ENCODE results near the gene PRKCH.

Gene PRKCH

DNA sequence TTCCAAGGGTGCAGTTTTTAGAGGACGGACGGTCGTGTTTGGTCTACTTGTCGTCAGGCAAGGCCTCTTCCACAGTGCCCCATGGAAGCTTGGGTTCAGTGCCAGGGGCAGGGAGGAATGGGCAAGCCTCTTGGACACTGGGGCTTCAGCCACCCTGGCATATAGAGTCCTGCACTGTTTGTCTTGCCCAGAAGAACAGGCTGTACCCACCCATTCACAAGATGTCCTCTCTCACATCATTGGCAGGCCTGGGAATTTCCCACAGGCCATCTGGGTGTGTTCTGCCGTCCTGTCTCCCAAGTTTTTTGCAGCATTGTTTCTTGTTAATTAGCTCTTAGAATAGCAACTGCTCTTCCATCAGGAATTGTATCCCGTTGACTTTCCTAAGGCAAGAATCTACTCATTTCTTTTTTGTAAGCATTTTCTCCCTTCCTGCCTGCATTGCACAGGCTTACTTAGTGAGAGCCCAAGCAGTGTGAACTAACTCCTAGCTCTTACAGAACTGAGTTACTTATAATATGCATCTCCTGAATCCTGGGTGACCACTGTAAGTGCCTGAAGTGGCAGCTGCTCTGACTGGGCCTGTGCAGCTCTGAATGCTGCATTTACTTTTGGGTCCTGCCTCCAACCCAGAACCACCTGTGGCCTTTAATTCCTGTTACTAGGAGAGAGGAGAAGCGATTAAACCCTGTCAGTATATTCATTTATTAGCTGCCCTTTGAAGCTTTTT, 224.5 kb downstream of the PRKCH start:
- no peak for DNase-seq (ENCODE audit: low read depth in 1 of 2, low spot score in 1 of 2)
- Histone ChIP-seq H3K27ac (replicated peaks) (no peak overlapping the region), H3K27me3 (ENCODE audit: insufficient read depth, poor library complexity, severe bottlenecking) (no peaks in the 10 kb centered on the region), H3K4me3 (replicated peaks; ENCODE audit: insufficient read depth, low read length) (no peak overlapping the region)
- TF ChIP-seq, protein P1, sequence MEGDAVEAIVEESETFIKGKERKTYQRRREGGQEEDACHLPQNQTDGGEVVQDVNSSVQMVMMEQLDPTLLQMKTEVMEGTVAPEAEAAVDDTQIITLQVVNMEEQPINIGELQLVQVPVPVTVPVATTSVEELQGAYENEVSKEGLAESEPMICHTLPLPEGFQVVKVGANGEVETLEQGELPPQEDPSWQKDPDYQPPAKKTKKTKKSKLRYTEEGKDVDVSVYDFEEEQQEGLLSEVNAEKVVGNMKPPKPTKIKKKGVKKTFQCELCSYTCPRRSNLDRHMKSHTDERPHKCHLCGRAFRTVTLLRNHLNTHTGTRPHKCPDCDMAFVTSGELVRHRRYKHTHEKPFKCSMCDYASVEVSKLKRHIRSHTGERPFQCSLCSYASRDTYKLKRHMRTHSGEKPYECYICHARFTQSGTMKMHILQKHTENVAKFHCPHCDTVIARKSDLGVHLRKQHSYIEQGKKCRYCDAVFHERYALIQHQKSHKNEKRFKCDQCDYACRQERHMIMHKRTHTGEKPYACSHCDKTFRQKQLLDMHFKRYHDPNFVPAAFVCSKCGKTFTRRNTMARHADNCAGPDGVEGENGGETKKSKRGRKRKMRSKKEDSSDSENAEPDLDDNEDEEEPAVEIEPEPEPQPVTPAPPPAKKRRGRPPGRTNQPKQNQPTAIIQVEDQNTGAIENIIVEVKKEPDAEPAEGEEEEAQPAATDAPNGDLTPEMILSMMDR (IDR thresholded peaks at IDR 0.05; ENCODE audit: insufficient read depth, low read length) = no peak
- no peak for TF ChIP-seq POLR2AphosphoS5 (IDR thresholded peaks at IDR 0.05; ENCODE audit: low read depth)

GRCh38 chr14:61547186-61548069, 226.0 kb downstream of the PRKCH start:
- no peak for DNase-seq (ENCODE audit: low read depth in 1 of 2, low spot score in 1 of 2)
- H3K27ac ChIP-seq (replicated peaks) = no peak overlapping the region
- H3K4me3 ChIP-seq (replicated peaks; ENCODE audit: insufficient read depth, low read length) = no peak overlapping the region
- no peak for TF ChIP-seq SPI1 (IDR thresholded peaks at IDR 0.05; ENCODE audit: borderline replicate concordance, low read depth)
- TF ChIP-seq GABPA (IDR thresholded peaks at IDR 0.05; ENCODE audit: low read depth) = no peak
- TF ChIP-seq POLR2AphosphoS5 (IDR thresholded peaks at IDR 0.05; ENCODE audit: low read depth) = no peak
- TF ChIP-seq, protein P1 (IDR thresholded peaks at IDR 0.05; ENCODE audit: insufficient read depth, low read length) = no peak
- TF ChIP-seq REST (IDR thresholded peaks at IDR 0.05; ENCODE audit: insufficient replicate concordance, low read depth) = no peak
- no peaks in the 10 kb centered on the region for H3K27me3 ChIP-seq (ENCODE audit: insufficient read depth, poor library complexity, severe bottlenecking)

DNA sequence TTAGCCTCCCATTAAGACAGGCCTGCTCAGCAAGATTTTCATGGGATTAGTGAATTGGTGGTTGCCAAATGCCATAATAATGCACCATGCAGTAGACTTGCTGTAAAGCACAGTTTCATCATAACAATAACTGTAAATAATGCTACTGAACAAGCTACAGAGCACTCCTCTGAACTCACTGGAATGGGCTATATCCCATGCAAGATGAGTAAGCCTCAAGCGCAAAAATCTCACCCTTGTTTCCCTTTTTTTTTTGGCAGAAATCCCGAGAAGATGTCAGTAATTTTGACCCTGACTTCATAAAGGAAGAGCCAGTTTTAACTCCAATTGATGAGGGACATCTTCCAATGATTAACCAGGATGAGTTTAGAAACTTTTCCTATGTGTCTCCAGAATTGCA, 228.0 kb downstream of the PRKCH start:
- H3K4me3 ChIP-seq (replicated peaks; ENCODE audit: insufficient read depth, low read length) = no peak overlapping the region
- no peaks in the 10 kb centered on the region for H3K27me3 ChIP-seq (ENCODE audit: insufficient read depth, poor library complexity, severe bottlenecking)
- DNase-seq (ENCODE audit: low read depth in 1 of 2, low spot score in 1 of 2) = no peak
- H3K27ac ChIP-seq (replicated peaks) = no peak overlapping the region
- no peak for TF ChIP-seq GABPA (IDR thresholded peaks at IDR 0.05; ENCODE audit: low read depth)
- TF ChIP-seq, protein P1 (IDR thresholded peaks at IDR 0.05; ENCODE audit: insufficient read depth, low read length) = no peak
- TF ChIP-seq REST (IDR thresholded peaks at IDR 0.05; ENCODE audit: insufficient replicate concordance, low read depth) = no peak
- no peak for TF ChIP-seq POLR2AphosphoS5 (IDR thresholded peaks at IDR 0.05; ENCODE audit: low read depth)
- TF ChIP-seq SPI1 (IDR thresholded peaks at IDR 0.05; ENCODE audit: borderline replicate concordance, low read depth) = no peak
